ENCODE results near the gene XPR1.
"Not testable (repeated sequence)": the region's sequence is repeated elsewhere in the genome, so short reads cannot be mapped to it uniquely, and the experiment has no call there.

XPR1 gene

GRCh38 chr1:180644526-180645192, 12.8 kb downstream of the XPR1 start:
- DNase-seq: no peak

GRCh38 chr1:180645261-180645660, 13.4 kb downstream of the XPR1 start:
- not testable (repeated sequence) for DNase-seq

- DNase-seq: no peak
Observed at GRCh38 chr1:180646093-180646492, 14.3 kb downstream of the XPR1 start.

GRCh38 chr1:180646547-180646946, 14.7 kb downstream of the XPR1 start:
- no peak for DNase-seq

- no peak for DNase-seq
Observed at GRCh38 chr1:180652792-180653191, 21.0 kb downstream of the XPR1 start.

GRCh38 chr1:180662709-180663108, 30.9 kb downstream of the XPR1 start:
- no peak for DNase-seq

GRCh38 chr1:180670681-180671080, 38.9 kb downstream of the XPR1 start:
- no peak for DNase-seq

GRCh38 chr1:180672105-180672504, 40.3 kb downstream of the XPR1 start:
- no peak for DNase-seq

- no peak for DNase-seq
Observed at GRCh38 chr1:180672505-180672904, 40.7 kb downstream of the XPR1 start.

GRCh38 chr1:180674603-180675530, 43.0 kb downstream of the XPR1 start:
- no peak for DNase-seq

GRCh38 chr1:180675586-180675985, 43.8 kb downstream of the XPR1 start:
- no peak for DNase-seq

GRCh38 chr1:180680558-180681144, 48.8 kb downstream of the XPR1 start:
- DNase-seq: no peak

GRCh38 chr1:180683117-180683516, 51.3 kb downstream of the XPR1 start:
- not testable (repeated sequence) for DNase-seq

- DNase-seq: no peak
Observed at GRCh38 chr1:180691322-180691913, 59.6 kb downstream of the XPR1 start.

GRCh38 chr1:180693564-180694244, 61.9 kb downstream of the XPR1 start:
- DNase-seq: no peak

GRCh38 chr1:180695282-180695681, 63.5 kb downstream of the XPR1 start:
- DNase-seq: no peak

GRCh38 chr1:180696361-180696760, 64.5 kb downstream of the XPR1 start:
- DNase-seq: no peak

GRCh38 chr1:180698580-180698979, 66.8 kb downstream of the XPR1 start:
- DNase-seq: no peak

GRCh38 chr1:180702376-180702775, 70.6 kb downstream of the XPR1 start:
- not testable (repeated sequence) for DNase-seq

GRCh38 chr1:180710746-180711145, 78.9 kb downstream of the XPR1 start:
- DNase-seq: not testable (repeated sequence)

GRCh38 chr1:180711260-180711659, 79.4 kb downstream of the XPR1 start:
- not testable (repeated sequence) for DNase-seq

- no peak for DNase-seq
Observed at GRCh38 chr1:180720753-180721152, 88.9 kb downstream of the XPR1 start.

GRCh38 chr1:180722586-180722985, 90.8 kb downstream of the XPR1 start:
- no peak for DNase-seq
